Osteoblast (primary cell): ENCODE data around the gene LRP2. TPM values are rescaled to one million over a fixed set of nuclear protein-coding genes. Genes with fewer than 3 reads are reported as not detected.
"Not testable (repeated sequence)": the region's sequence is repeated elsewhere in the genome, so short reads cannot be mapped to it uniquely, and the experiment has no call there.

Experiments
- DNase-seq: peaks from one replicate; pipeline ENCODE4 v3.0.0; 2011; ENCODE audit warnings: low spot score, mixed read lengths; ENCODE audit not compliant: insufficient read length; ENCODE audit errors: missing footprints
- H2AFZ ChIP-seq: 2 replicates; pipeline ENCODE4 v1.6.0; 2011; ENCODE audit warnings: mild to moderate bottlenecking, low read length
- H3K27ac ChIP-seq: 2 replicates; pipeline ENCODE4 v1.5.1; 2011; ENCODE audit warnings: mild to moderate bottlenecking, low read depth, low read length, moderate library complexity
- H3K27me3 ChIP-seq: 2 replicates; pipeline ENCODE4 v1.6.0; 2012; ENCODE audit warnings: mild to moderate bottlenecking, control low read depth, inconsistent platforms, low read length, moderate library complexity; ENCODE audit not compliant: insufficient read depth
- H3K36me3 ChIP-seq: 2 replicates; pipeline ENCODE4 v1.5.1; 2011; ENCODE audit warnings: mild to moderate bottlenecking, low read length, control low read depth, moderate library complexity; ENCODE audit not compliant: insufficient read depth
- H3K4me1 ChIP-seq: 2 replicates; pipeline ENCODE4 v1.5.1; 2011; ENCODE audit warnings: mild to moderate bottlenecking, low read length, control low read depth, moderate library complexity; ENCODE audit not compliant: insufficient read depth
- H3K4me2 ChIP-seq: 2 replicates; pipeline ENCODE4 v1.6.0; 2011; ENCODE audit warnings: mild to moderate bottlenecking, low read length; ENCODE audit not compliant: insufficient read depth
- H3K4me3 ChIP-seq: fragments of 200-600 bp; sonication (generic); 3 replicates; pipeline ENCODE4 v1.5.1; 2012; ENCODE audit warnings: mild to moderate bottlenecking, low read length, inconsistent platforms; ENCODE audit not compliant: insufficient read depth
- H3K79me2 ChIP-seq: 2 replicates; pipeline ENCODE4 v1.6.0; 2012; ENCODE audit warnings: mild to moderate bottlenecking, low read length, control low read depth, inconsistent platforms; ENCODE audit not compliant: insufficient read depth
- H3K9me3 ChIP-seq: 2 replicates; pipeline ENCODE4 v1.5.1; 2011; ENCODE audit warnings: low read depth, low read length, control low read depth
- H4K20me1 ChIP-seq: 2 replicates; pipeline ENCODE4 v1.6.0; 2012; ENCODE audit warnings: mild to moderate bottlenecking, low read length, control low read depth; ENCODE audit not compliant: insufficient read depth
- CTCF ChIP-seq: IDR thresholded peaks from 2 replicates; pipeline ENCODE4 v1.5.1; 2011; ENCODE audit warnings: mild to moderate bottlenecking, low read depth, low read length, moderate library complexity; ENCODE audit errors: extremely low read depth
- total RNA-seq: library from RNA; depleted of rRNA; stranded (reverse); fragments of >200 nt; gene quantifications from 2 replicates; pipeline ENCODE4 v1.2.3, GENCODE V29; 2012

LRP2 gene
- total RNA-seq, 1 donor = not detected

- Histone ChIP-seq H3K36me3 (no peaks in the 10 kb centered on the region), H4K20me1 (no peaks in the 10 kb centered on the region), H3K79me2 (no peaks in the 10 kb centered on the region), H3K4me1 (no peaks in the 10 kb centered on the region), H2AFZ (no peak overlapping the region), H3K9me3 (no peaks in the 10 kb centered on the region), H3K27me3 (no peaks in the 10 kb centered on the region), H3K4me3 (no peak overlapping the region), H3K27ac (no peak overlapping the region), H3K4me2 (no peak overlapping the region)
- DNase-seq = no peak
- TF ChIP-seq CTCF = no peak
Measured at GRCh38 chr2:169280502-169280901, 81.8 kb downstream of the LRP2 start.

- Histone ChIP-seq H3K27me3 (no peaks in the 10 kb centered on the region), H3K79me2 (no peaks in the 10 kb centered on the region), H3K27ac (no peak overlapping the region), H3K4me2 (no peak overlapping the region), H4K20me1 (no peaks in the 10 kb centered on the region), H3K4me3 (no peak overlapping the region), H2AFZ (no peak overlapping the region), H3K4me1 (no peaks in the 10 kb centered on the region), H3K36me3 (no peaks in the 10 kb centered on the region), H3K9me3 (no peaks in the 10 kb centered on the region)
- peak; percentile 21 for TF ChIP-seq CTCF
- DNase-seq = no peak
Measured at GRCh38 chr2:169275696-169276444, 86.5 kb downstream of the LRP2 start.

GRCh38 chr2:169272010-169272409 lies 90.3 kb downstream of the LRP2 start:
- no peak for TF ChIP-seq CTCF
- no peaks in the 10 kb centered on the region for H3K9me3 ChIP-seq
- no peaks in the 10 kb centered on the region for H3K27me3 ChIP-seq
- H3K27ac ChIP-seq = no peak overlapping the region
- H2AFZ ChIP-seq = no peak overlapping the region
- no peaks in the 10 kb centered on the region for H3K4me1 ChIP-seq
- no peak overlapping the region for H3K4me3 ChIP-seq
- H3K36me3 ChIP-seq = no peaks in the 10 kb centered on the region
- no peak overlapping the region for H3K4me2 ChIP-seq
- DNase-seq = no peak
- no peaks in the 10 kb centered on the region for H4K20me1 ChIP-seq
- H3K79me2 ChIP-seq = no peaks in the 10 kb centered on the region

GRCh38 chr2:169270574-169270973 lies 91.8 kb downstream of the LRP2 start:
- H3K4me3 ChIP-seq, H3K9me3 ChIP-seq, H3K4me1 ChIP-seq, H3K36me3 ChIP-seq, H3K4me2 ChIP-seq, DNase-seq, H3K27ac ChIP-seq, H3K27me3 ChIP-seq, H4K20me1 ChIP-seq, H2AFZ ChIP-seq, H3K79me2 ChIP-seq: not testable (repeated sequence)
